Frontal cortex (tissue), 4 donors: ENCODE data around the gene CCN5. TPM values are rescaled to one million over a fixed set of nuclear protein-coding genes. Genes with fewer than 3 reads are reported as not detected.
"Not testable (repeated sequence)": the region's sequence is repeated elsewhere in the genome, so short reads cannot be mapped to it uniquely, and the experiment has no call there.

Source experiments
- DNase-seq, 2 donors: peaks; one replicate each; pipeline ENCODE4 v3.0.0; 2012; ENCODE audit warnings: low spot score in 2 of 2
- FAIRE-seq: peaks from 2 replicates; lab custom pipeline; 2012; peaks lifted over from hg19 to GRCh38; lab: Jason Lieb, UNC
- total RNA-seq: library from RNA; depleted of rRNA; stranded (reverse); fragments of >200 nt; gene quantifications from one replicate; pipeline ENCODE4 v1.2.3, GENCODE V29; 2014
- donor health status: control.
- donor health status: control.
- donor health status: control.

CCN5 gene
- total RNA-seq, 1 donor from 2014 or later = not detected

DNA sequence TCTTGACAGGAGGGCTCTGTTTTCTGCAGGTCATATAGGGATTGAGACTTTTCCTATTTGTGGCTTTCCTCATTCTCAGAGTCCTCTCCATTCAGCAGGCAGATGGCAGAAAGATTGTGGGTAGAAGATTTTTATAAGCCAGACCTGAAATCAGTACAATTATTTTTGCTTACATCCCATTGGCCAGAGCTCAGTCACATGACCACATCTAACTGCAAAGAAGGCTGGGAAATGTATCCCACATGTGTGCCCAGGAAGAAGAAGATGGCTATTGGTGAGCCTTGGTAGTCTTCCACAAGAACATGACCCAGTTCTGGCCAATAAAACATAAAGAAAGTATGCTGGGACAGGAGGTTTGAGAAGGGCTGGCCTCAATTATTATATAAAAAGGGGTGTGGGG, 21.5 kb upstream of the CCN5 start:
- FAIRE-seq (no peak), DNase-seq (no peak)

GRCh38 chr20:44694159-44694558, 21.0 kb upstream of the CCN5 start:
- FAIRE-seq = no peak

GRCh38 chr20:44695295-44695673, 19.9 kb upstream of the CCN5 start:
- FAIRE-seq = no peak
- DNase-seq = no peak

More at GRCh38 chr20:44694159-44694558, 21.0 kb upstream of the CCN5 start:
- DNase-seq = no peak

- FAIRE-seq (no peak), DNase-seq (no peak)
Measured at GRCh38 chr20:44695674-44696300, 19.4 kb upstream of the CCN5 start.

GRCh38 chr20:44696315-44696714, 18.9 kb upstream of the CCN5 start:
- FAIRE-seq (no peak), DNase-seq (no peak)

GRCh38 chr20:44697041-44697440, 18.1 kb upstream of the CCN5 start:
- DNase-seq, FAIRE-seq: not testable (repeated sequence)

DNA sequence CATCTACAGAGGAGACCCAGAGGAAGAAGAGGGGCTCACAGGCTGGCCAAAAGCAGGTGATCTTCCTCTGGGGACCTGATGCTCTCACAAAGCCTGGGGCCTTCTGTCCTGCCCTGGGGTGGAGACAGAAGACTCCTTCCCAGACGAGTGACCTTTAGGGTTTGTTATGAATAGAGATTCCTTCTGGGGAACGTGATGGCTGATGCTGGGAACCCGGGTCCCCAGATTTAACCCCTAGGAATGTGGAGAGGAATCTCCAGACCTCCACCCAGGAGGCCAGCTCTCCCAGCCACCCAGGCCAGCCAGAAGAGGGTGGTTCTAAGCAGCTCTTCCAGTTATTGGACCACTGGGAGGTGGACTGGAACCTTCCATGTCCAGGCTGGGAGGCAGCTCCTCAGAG, 16.8 kb upstream of the CCN5 start:
- no peak for FAIRE-seq

GRCh38 chr20:44700306-44700705, 14.9 kb upstream of the CCN5 start:
- no peak for FAIRE-seq
- DNase-seq = no peak

More for the DNA sequence above, 16.8 kb upstream of the CCN5 start:
- no peak for DNase-seq

DNA sequence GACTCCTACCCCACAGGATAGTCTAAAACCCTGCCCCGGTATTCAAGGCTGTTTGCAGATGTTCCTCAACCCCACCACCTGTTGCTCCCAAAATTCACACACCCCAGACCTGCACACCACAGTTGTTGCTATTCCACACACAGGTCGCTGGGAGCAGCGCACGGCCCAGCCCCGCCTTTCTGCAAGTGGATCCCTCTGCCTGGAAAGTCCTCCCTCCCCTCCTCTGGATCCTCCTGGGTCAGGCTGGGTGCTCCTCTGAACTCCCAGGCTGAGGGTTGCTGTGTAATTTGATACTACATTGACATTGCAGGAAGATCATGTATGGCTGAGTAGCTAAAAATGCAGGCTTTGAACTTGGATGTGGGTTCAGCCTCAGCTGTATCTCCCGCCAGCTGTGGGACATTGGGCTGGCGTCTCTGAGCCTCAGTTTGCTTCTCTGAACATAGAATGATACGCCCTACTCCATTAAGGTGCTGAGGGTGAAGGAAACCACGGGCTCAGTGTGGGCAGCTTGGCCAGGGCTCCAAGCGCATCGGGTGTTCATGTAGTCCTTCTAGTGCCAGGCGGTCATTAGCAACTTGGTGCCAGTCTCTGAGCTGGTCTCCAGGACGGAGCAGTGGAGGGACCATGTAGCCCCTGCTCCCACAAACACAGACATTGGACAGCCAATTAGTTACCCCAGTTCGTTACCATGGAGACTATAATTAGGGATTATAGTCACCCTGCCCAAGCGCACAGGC, 13.9 kb upstream of the CCN5 start:
- no peak for FAIRE-seq

DNA sequence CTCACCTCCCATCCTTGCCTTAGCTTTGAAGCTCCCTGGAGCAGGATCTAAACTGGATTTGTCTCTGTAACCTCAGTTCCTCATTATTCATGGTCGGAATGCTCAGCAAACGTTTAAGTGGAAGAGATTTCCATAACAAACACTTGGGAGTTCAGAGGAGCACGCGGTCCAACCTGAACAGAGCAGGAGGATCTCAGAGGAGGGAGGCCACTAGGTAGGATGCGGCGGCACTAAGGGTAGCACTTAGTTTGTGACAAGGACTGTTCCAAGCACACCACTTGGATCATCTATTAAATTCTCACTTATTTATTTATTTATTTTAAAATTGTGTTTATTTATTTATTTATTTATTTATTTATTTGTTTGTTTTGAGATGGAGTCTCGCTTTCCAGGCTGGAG, 13.3 kb upstream of the CCN5 start:
- FAIRE-seq = no peak
- no peak for DNase-seq

More for the DNA sequence above, 13.9 kb upstream of the CCN5 start:
- no peak for DNase-seq

- FAIRE-seq (no peak), DNase-seq (peak; percentile 67 to 74)
Measured at GRCh38 chr20:44702776-44703175, 12.4 kb upstream of the CCN5 start.

GRCh38 chr20:44703183-44703925, 11.8 kb upstream of the CCN5 start:
- no peak for FAIRE-seq
- no peak for DNase-seq

GRCh38 chr20:44703956-44704488, 11.1 kb upstream of the CCN5 start:
- no peak for FAIRE-seq
- no peak for DNase-seq

- FAIRE-seq (no peak), DNase-seq (no peak)
Measured at GRCh38 chr20:44704551-44704971, 10.6 kb upstream of the CCN5 start.

DNA sequence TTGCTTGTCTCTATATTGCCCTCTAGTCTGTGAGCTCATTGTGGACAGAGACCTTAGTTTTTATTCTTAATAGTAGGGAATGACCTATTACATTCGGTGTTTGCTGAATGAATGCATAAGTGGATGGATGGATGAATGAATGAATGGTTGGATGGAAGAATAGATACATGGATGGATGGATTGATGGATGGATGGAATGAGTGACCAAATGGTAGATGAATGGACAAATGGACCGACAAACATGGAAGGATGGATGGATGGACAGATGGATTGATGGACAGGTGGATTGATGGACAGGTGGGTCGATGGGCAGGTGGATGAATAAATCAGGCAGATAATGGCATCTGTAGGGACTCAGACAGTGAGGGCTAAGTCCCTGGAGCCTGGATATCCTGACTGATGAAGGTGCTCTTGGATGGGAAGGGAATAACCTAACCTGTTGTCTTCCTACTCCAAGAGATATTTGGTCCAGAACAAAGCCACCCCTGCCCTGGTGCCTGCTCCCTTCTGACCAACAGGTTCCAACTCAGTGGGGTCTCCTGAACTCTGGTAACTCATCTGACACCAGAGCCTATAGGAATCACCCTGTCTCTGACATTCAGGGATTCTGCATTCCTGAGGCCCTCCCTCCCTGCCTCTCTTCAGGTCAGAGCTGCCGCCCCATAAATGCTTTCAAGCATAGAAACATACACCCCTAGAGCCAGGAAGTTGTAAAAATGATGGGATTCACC, 9.6 kb upstream of the CCN5 start:
- no peak for DNase-seq
- FAIRE-seq = no peak

DNA sequence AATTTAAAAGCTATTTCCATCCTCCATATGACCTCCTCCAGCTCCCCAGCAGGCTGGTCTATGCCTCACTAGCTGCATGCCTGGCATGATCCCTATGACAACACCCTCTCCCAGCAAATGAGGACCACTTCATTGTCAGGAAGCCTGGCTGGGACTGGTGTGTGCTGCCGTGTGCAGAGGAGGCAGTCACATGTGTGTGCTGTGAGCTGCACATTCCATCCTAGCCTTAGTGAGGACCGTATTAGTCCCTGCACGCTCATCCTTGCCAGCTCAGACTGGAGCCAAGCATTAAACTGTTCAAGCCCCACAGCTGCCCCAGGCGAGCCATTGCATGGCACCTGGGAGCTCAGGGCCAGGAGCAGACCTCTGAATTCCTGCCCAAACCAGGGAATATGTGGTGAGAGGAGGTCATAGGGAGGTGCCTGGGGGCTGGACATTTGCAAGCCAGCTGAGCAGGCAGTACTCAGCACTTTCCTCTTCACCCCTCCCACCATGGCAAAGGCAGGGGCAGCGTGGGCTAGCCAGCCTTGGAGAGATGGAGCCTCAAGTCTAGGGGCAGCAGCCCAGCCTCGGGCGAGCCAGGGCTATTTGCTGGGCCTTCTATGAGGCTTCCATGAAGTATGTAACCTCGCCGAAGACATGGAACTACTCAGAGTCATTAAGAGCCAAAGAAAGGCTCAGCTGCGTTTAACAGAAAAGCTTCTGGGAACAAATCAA, 8.7 kb upstream of the CCN5 start:
- DNase-seq = no peak
- FAIRE-seq = no peak

DNA sequence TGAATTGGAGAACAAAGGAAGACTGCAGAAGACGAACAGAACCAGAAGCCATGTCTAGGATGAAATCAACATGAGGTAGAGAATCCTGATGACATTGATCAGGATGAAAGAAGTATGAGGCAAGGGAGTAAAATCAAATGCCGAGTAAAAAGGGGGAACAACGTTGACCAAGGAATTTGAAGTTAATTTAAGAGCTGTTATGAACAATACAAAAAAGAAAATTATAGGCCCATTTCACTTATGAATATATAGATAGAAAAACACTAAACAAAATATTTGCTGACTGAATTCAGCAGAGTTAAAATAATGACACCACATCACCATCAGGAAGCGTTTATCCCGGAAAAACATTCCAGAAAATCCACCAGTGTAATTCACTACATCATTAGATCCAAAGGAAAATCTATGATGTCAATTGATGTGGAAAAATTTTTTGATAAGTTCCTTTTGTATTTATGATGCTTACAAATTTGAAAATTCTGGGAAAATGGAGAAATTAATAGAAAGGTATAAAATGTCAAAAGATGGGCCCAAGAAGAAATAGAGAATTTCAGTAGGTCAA, 8.1 kb upstream of the CCN5 start:
- DNase-seq = no peak
- FAIRE-seq = no peak

GRCh38 chr20:44709380-44709779, 5.8 kb upstream of the CCN5 start:
- DNase-seq = no peak
- no peak for FAIRE-seq

- no peak for DNase-seq
- no peak for FAIRE-seq
Measured at GRCh38 chr20:44709797-44710196, 5.4 kb upstream of the CCN5 start.
